ENCODE data around the gene GPATCH8. TPM values are rescaled to one million over a fixed set of nuclear protein-coding genes. Genes with fewer than 3 reads are reported as not detected.

Gene GPATCH8
- total RNA-seq, 1 experiment from 2014 or later = 51.5 TPM

GRCh38 chr17:44363613-44364159 is 139.5 kb downstream of the GPATCH8 start, which contains the start of gene FAM171A2:
Gene FAM171A2 (minus strand): TSS chr17:44363853. CDS start chr17:44363714, 139 bp downstream.
- Mint-ChIP-seq H3K36me3 (ENCODE audit: insufficient read depth in 1 of 3, low read depth in 3 of 3) (peaks cover 0 to 13% (median 7%) of the 10 kb centered on the region in 3 experiments; a peak in 5 of 7 replicates), H3K27me3 (ENCODE audit: low read depth) (peaks cover 35% of the 10 kb centered on the region), H3K4me3 (peak within 1 kb of the TSS; percentile 75 to 90), H3K9me3 (no peaks in the 10 kb centered on the region; a peak in 1 of 5 replicates), H3K27ac (peak within 1 kb of the TSS in 1 of 3 experiments; percentile 75; a peak in 1 of 7 replicates), H3K4me1 (peaks cover 22 to 33% of the 10 kb centered on the region in 2 experiments)
- Histone ChIP-seq H3T11ph (ENCODE audit: low read length) (no peak within 1 kb of the TSS), H4K20me1 (ENCODE audit: control insufficient read depth, insufficient read depth, insufficient read length) (no peaks in the 10 kb centered on the region), H3K79me1 (ENCODE audit: insufficient read depth, low read depth, low read length, poor library complexity, severe bottlenecking) (no peaks in the 10 kb centered on the region), H3K4me1 (ENCODE audit: insufficient read depth, low read length) (peaks cover 14% of the 10 kb centered on the region), H3K23ac (ENCODE audit: insufficient read length, low read depth, low read length) (no peak within 1 kb of the TSS), H3K4me2 (ENCODE audit: insufficient read depth, insufficient read length, low read length) (peak within 1 kb of the TSS; percentile 62), H4K91ac (ENCODE audit: insufficient read length, low read depth, low read length) (no peak within 1 kb of the TSS), H2BK5ac (ENCODE audit: insufficient read length, low read length) (no peak within 1 kb of the TSS), H3K4ac (ENCODE audit: low read depth, low read length) (no peak within 1 kb of the TSS), H2BK15ac (ENCODE audit: low read depth, low read length) (no peak within 1 kb of the TSS), H3K27me3 (ENCODE audit: insufficient read depth, low read length) (no peaks in the 10 kb centered on the region; the same call in 1 of the 2 replicates), H3K9ac (ENCODE audit: extremely low read depth, insufficient read length, low read length) (no peak within 1 kb of the TSS), H3K18ac (ENCODE audit: insufficient read length, low read depth, low read length) (no peak within 1 kb of the TSS), H3K23me2 (ENCODE audit: insufficient read length, low read depth, low read length, poor library complexity, severe bottlenecking) (peaks cover 13% of the 10 kb centered on the region), H2BK20ac (ENCODE audit: low read depth, low read length, poor library complexity, severe bottlenecking) (no peak within 1 kb of the TSS), H2BK12ac (ENCODE audit: insufficient read length, low read depth, low read length) (no peak within 1 kb of the TSS), H2BK120ac (ENCODE audit: low read depth, low read length, poor library complexity, severe bottlenecking) (no peak within 1 kb of the TSS), H3K14ac (ENCODE audit: insufficient read depth, low read length) (no peak within 1 kb of the TSS), H3K79me2 (ENCODE audit: insufficient read depth, low read length) (no peaks in the 10 kb centered on the region), H2AFZ (ENCODE audit: low read length) (peak within 1 kb of the TSS; percentile 92), H3K56ac (ENCODE audit: insufficient read length, low read depth, low read length) (no peak within 1 kb of the TSS), H4K5ac (ENCODE audit: insufficient read length, low read depth, low read length) (no peak within 1 kb of the TSS), H4K8ac (replicated peaks; ENCODE audit: insufficient read length, low read depth, low read length) (no peak within 1 kb of the TSS), H3K27ac (ENCODE audit: insufficient read length, low read depth, low read length) (no peak within 1 kb of the TSS), H2AK5ac (ENCODE audit: insufficient read length, low read length) (no peak within 1 kb of the TSS), H3K9me3 (ENCODE audit: control insufficient read depth, low read depth, low read length) (no peaks in the 10 kb centered on the region)
- no CpG with 5 or more reads among the region's 63 CpGs for whole genome bisulfite sequencing (ENCODE audit: extremely low coverage, insufficient read length, low lambda C conversion rate)
- peak; percentile 77 for TF ChIP-seq CTCF (conservative IDR thresholded peaks at IDR 0.05)
- peak; percentile 86 for DNase-seq
